Mesendoderm (in vitro differentiated cells): ENCODE data around the gene IGF2BP3.

Experiments
- DNase-seq: peaks from one replicate; pipeline ENCODE4 v3.0.0; 2013
- H2AK5ac ChIP-seq: 2 replicates; pipeline ENCODE4 v1.6.1; 2013; ENCODE audit warnings: low read length, inconsistent platforms
- H2BK120ac ChIP-seq: 2 replicates; pipeline ENCODE4 v1.6.1; 2013; ENCODE audit warnings: low read depth, mild to moderate bottlenecking, low read length, moderate library complexity, mixed read lengths
- H2BK15ac ChIP-seq: replicated peaks from 2 replicates; pipeline ENCODE4 v1.6.1; 2013; ENCODE audit warnings: low read depth, mild to moderate bottlenecking, moderate library complexity
- H2BK5ac ChIP-seq: 2 replicates; pipeline ENCODE4 v1.6.1; 2013; ENCODE audit warnings: low read length, inconsistent platforms
- H3K18ac ChIP-seq: 2 replicates; pipeline ENCODE4 v1.6.1; 2013; ENCODE audit warnings: mild to moderate bottlenecking, low read length, mixed read lengths
- H3K23ac ChIP-seq: one replicate; pipeline ENCODE4 v1.6.1; 2013; ENCODE audit warnings: low read length
- H3K27ac ChIP-seq: 2 replicates; pipeline ENCODE4 v1.5.1; 2013; ENCODE audit warnings: low read depth, mild to moderate bottlenecking, inconsistent platforms, low read length, moderate library complexity
- H3K27me3 ChIP-seq: 2 replicates; pipeline ENCODE4 v1.6.1; 2013; ENCODE audit warnings: low read length, control low read depth, mild to moderate bottlenecking, inconsistent platforms; ENCODE audit not compliant: insufficient read depth, poor library complexity
- H3K36me3 ChIP-seq: 2 replicates; pipeline ENCODE4 v1.6.1; 2013; ENCODE audit warnings: low read length, inconsistent platforms; ENCODE audit not compliant: control insufficient read depth, insufficient read depth
- H3K4ac ChIP-seq: one replicate; pipeline ENCODE4 v1.6.1; 2013; ENCODE audit warnings: low read depth, mild to moderate bottlenecking, low read length, moderate library complexity
- H3K4me1 ChIP-seq: 2 replicates; pipeline ENCODE4 v1.6.1; 2013; ENCODE audit warnings: low read depth, low read length, inconsistent platforms; ENCODE audit not compliant: control insufficient read depth
- H3K4me2 ChIP-seq: 2 replicates; pipeline ENCODE4 v1.6.1; 2013; ENCODE audit warnings: low read length
- H3K4me3 ChIP-seq: 2 replicates; pipeline ENCODE4 v1.5.1; 2013; ENCODE audit warnings: mild to moderate bottlenecking, low read length
- H3K56ac ChIP-seq: one replicate; pipeline ENCODE4 v1.6.1; 2013; ENCODE audit warnings: low read length
- H3K79me1 ChIP-seq: 2 replicates; pipeline ENCODE4 v1.6.1; 2013; ENCODE audit warnings: low read length, inconsistent platforms
- H3K79me2 ChIP-seq: 2 replicates; pipeline ENCODE4 v1.6.1; 2013; ENCODE audit warnings: mild to moderate bottlenecking, low read length; ENCODE audit not compliant: control insufficient read depth, insufficient read depth
- H3K9ac ChIP-seq: 2 replicates; pipeline ENCODE4 v1.6.1; 2013; ENCODE audit warnings: low read length, inconsistent platforms
- H4K5ac ChIP-seq: one replicate; pipeline ENCODE4 v1.6.1; 2013; ENCODE audit warnings: low read length
- H4K8ac ChIP-seq: one replicate; pipeline ENCODE4 v1.6.1; 2013; ENCODE audit warnings: low read depth, mild to moderate bottlenecking, control low read depth, low read length, moderate library complexity
- WGBS: extraction: QIAGEN DNeasy Blood & Tissue Kit; methylation state at CpG from one replicate; pipeline ENCODE4 v1.1.7; 2013; ENCODE audit warnings: low lambda C conversion rate, missing lambda C conversion rate; ENCODE audit not compliant: insufficient coverage; ENCODE audit errors: extremely low coverage; 5-methylcytosine and 5-hydroxymethylcytosine counted together

Gene IGF2BP3

DNA sequence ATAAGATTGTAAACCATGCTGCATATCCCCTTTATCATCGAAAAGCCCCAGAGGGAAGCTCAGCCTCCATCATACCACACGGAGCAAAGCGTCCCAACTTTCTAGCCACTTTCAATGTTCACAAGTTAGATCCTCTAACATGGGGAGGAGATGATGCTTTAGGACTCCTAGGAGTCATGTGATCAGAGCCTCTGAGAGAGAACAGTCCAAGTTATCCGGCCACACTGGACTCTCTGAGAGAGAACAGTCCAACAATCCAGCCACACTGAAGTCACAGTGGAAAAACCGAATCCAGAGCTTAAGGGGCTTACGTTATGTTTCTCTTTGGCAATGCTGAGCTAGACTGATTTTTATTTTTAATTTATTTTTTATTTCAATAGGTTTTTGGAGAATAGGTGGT is 98.6 kb downstream of the IGF2BP3 start:
- Histone ChIP-seq H3K4me2 (no peak overlapping the region), H3K27me3 (no peaks in the 10 kb centered on the region), H3K79me2 (peaks cover 6% of the 10 kb centered on the region), H3K4ac (no peak overlapping the region), H3K4me3 (no peak overlapping the region), H4K8ac (no peak overlapping the region), H3K79me1 (peaks cover 13% of the 10 kb centered on the region), H3K18ac (no peak overlapping the region), H4K5ac (no peak overlapping the region), H3K27ac (no peak overlapping the region), H3K23ac (no peak overlapping the region), H2AK5ac (no peak overlapping the region), H2BK120ac (no peak overlapping the region), H2BK5ac (no peak overlapping the region), H2BK15ac (no peak overlapping the region), H3K9ac (no peak overlapping the region), H3K56ac (no peak overlapping the region), H3K4me1 (peaks cover 1% of the 10 kb centered on the region), H3K36me3 (no peaks in the 10 kb centered on the region)
- WGBS = no CpG with 5 or more reads among the region's 6 CpGs
- DNase-seq = no peak

DNA sequence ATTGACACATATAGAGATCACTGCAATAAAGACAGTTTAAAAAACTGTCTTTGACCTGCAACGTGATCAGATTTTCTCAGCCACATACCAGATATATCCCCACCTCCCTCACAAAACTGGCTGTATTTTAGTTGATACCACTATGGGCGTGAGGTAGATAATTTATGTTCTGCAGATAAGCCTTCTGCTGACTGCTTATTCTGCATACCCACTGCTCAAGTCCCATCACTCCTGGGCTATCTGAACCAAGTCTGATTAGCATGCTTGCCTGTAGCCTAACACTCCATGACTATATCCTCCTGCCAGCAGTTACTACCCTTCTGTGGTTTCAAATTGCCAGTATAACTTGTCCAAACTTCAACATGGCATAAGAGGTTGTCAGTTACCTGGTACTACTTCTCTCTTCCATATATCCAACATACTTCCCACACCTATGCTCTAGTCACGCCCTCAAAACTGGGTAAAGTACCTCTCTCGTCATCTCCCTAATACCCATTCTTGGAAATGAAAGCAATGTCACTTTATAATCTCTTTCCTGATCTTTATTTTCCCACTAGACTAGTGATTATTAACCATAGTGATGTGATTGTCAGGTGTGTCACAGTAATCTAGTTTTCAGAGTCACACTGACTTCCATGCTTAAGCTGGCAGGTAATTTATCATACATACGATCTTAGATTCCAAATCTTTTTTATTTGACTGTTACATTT is 100.4 kb downstream of the IGF2BP3 start:
- Histone ChIP-seq H3K4me3 (no peak overlapping the region), H4K5ac (no peak overlapping the region), H2BK120ac (no peak overlapping the region), H3K4me1 (peaks cover 1% of the 10 kb centered on the region), H3K79me1 (peaks cover 10% of the 10 kb centered on the region), H3K79me2 (peaks cover 6% of the 10 kb centered on the region), H3K23ac (no peak overlapping the region), H3K36me3 (no peaks in the 10 kb centered on the region), H3K4ac (no peak overlapping the region), H3K18ac (no peak overlapping the region), H3K56ac (no peak overlapping the region), H2AK5ac (no peak overlapping the region), H4K8ac (no peak overlapping the region), H2BK15ac (no peak overlapping the region), H2BK5ac (no peak overlapping the region), H3K27me3 (no peaks in the 10 kb centered on the region), H3K9ac (no peak overlapping the region), H3K4me2 (no peak overlapping the region), H3K27ac (no peak overlapping the region)
- DNase-seq = peak; percentile 10
- no CpG with 5 or more reads among the region's 5 CpGs for WGBS

DNA sequence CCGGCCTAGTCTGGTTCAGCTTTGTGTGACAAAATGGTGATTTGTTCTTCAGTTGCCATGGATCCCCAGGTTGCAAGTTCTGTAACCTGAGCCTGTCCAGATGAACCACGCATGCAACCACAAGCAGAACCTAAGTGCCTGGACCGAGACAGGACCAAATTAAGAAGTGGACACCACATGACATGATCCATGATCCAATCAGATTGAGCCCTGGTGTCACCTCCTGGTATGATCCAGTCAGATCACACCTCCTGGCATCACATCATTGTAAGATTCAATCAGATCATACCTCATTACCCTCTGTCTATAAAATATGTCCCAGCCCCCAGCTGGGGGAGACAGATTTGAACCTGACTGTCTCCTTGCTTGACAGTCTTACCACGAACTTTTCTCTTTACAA is 101.2 kb downstream of the IGF2BP3 start:
- Histone ChIP-seq H2BK5ac (no peak overlapping the region), H3K36me3 (no peaks in the 10 kb centered on the region), H3K56ac (no peak overlapping the region), H3K4me3 (no peak overlapping the region), H3K4me2 (no peak overlapping the region), H3K27me3 (no peaks in the 10 kb centered on the region), H3K79me2 (peaks cover 6% of the 10 kb centered on the region), H3K79me1 (peaks cover 10% of the 10 kb centered on the region), H2AK5ac (no peak overlapping the region), H4K5ac (no peak overlapping the region), H3K27ac (no peak overlapping the region), H3K4me1 (peaks cover 1% of the 10 kb centered on the region), H3K18ac (no peak overlapping the region), H4K8ac (no peak overlapping the region), H2BK15ac (no peak overlapping the region), H3K9ac (no peak overlapping the region), H3K4ac (no peak overlapping the region), H3K23ac (no peak overlapping the region), H2BK120ac (no peak overlapping the region)
- WGBS = no CpG with 5 or more reads among the region's 4 CpGs
- peak; percentile 12 for DNase-seq

DNA sequence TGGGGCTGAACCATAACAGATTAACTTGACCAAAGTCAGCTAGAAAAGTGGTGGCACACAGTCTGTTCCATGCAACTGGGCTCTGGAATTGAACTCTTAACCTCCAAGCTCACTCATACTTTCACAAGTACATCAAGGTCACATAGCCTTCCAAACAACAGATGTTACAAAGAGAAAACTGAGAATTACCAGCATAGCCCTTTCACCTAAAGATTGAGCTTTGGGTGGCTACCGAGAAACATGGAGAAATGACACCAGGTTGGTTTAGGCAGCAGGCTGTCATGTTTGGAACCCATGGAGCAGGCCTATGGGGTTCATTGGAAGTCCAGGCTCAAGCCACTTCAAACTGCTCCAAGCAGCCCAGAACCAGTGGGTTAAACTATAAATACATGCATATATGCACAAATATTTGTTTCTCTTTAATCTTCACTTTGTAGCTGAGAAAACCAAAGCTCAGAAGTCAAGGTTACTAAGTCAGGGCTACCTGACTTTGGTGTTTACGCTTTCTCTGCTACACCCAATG is 112.1 kb downstream of the IGF2BP3 start:
- Histone ChIP-seq H2BK120ac (no peak overlapping the region), H3K4me1 (no peaks in the 10 kb centered on the region), H2AK5ac (no peak overlapping the region), H3K9ac (no peak overlapping the region), H2BK5ac (no peak overlapping the region), H3K79me1 (peaks cover 4% of the 10 kb centered on the region), H3K4me2 (no peak overlapping the region), H3K36me3 (peaks cover 5% of the 10 kb centered on the region), H2BK15ac (no peak overlapping the region), H4K8ac (no peak overlapping the region), H4K5ac (no peak overlapping the region), H3K23ac (no peak overlapping the region), H3K18ac (no peak overlapping the region), H3K79me2 (no peaks in the 10 kb centered on the region), H3K4ac (no peak overlapping the region), H3K4me3 (no peak overlapping the region), H3K56ac (no peak overlapping the region), H3K27me3 (no peaks in the 10 kb centered on the region), H3K27ac (no peak overlapping the region)
- no CpG with 5 or more reads among the region's 2 CpGs for WGBS
- DNase-seq = no peak

DNA sequence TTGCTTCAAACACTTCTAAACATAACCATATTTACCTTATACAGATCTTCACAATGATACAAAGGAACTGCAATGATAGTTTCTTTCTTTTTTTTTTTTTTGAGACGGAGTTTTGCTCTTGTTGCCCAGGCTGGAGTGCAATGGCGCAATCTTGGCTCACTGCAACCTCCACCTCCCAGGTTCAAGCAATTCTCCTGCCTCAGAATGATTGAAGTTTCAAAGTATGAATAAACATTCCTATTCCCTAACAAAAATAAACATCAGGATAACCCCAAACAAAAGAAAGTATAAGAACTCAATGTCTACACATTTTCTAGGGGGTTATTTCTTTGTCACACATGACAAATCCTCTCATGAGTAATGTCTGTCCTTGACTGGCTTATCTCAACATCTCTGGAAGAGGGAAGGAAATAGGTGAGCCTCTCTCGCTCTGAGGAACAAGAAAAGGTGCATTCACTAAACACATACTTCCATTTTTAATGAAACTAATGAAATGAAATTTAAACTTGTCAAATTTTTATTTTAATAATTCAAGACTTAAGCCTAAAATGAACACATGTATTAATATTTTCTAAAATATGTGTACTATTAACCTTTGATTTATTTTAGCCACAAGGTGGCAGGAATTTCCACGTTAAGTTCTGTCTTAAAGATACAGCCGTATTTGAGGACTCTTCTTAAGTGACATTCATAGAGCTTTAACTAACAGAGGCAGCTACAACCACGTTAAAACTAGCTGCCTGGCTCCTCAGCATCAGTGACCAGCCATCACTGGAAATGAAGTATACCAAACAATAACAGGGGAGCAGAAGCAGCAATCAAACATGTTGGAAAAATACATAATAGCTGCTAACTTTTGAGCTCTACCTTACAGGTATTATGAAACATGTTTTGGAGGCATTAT is 112.8 kb downstream of the IGF2BP3 start:
- no peak overlapping the region for H3K27ac ChIP-seq

More for the DNA sequence above, 112.8 kb downstream of the IGF2BP3 start:
- peak; percentile 44 for DNase-seq
- Histone ChIP-seq H3K4me2 (no peak overlapping the region), H3K56ac (no peak overlapping the region), H4K8ac (no peak overlapping the region), H2BK5ac (no peak overlapping the region), H4K5ac (no peak overlapping the region), H3K4ac (no peak overlapping the region), H3K79me2 (no peaks in the 10 kb centered on the region), H3K9ac (no peak overlapping the region), H2BK15ac (no peak overlapping the region), H2BK120ac (no peak overlapping the region), H2AK5ac (no peak overlapping the region), H3K18ac (no peak overlapping the region), H3K4me3 (no peak overlapping the region), H3K23ac (no peak overlapping the region), H3K36me3 (peaks cover 5% of the 10 kb centered on the region), H3K79me1 (peaks cover 4% of the 10 kb centered on the region), H3K27me3 (no peaks in the 10 kb centered on the region), H3K4me1 (no peaks in the 10 kb centered on the region)
- WGBS = no CpG with 5 or more reads among the region's 6 CpGs
